Neural cell (in vitro differentiated cells): ENCODE results near the gene GADL1.

Experiments
- POLR2AphosphoS5 ChIP-seq: IDR thresholded peaks from 2 replicates; pipeline ENCODE4 v1.6.1; 2012
- TAF1 ChIP-seq: IDR thresholded peaks from 2 replicates; pipeline ENCODE4 v1.6.1; 2012; ENCODE audit warnings: low read depth
- TF ChIP-seq, protein P1 (sequence below): fragments of 450-650 bp; IDR thresholded peaks from 2 replicates; pipeline ENCODE4 v1.5.1; 2014; ENCODE audit warnings: antibody characterized with exemption, mild to moderate bottlenecking, moderate library complexity; ENCODE audit not compliant: poor library complexity, severe bottlenecking

DNA sequence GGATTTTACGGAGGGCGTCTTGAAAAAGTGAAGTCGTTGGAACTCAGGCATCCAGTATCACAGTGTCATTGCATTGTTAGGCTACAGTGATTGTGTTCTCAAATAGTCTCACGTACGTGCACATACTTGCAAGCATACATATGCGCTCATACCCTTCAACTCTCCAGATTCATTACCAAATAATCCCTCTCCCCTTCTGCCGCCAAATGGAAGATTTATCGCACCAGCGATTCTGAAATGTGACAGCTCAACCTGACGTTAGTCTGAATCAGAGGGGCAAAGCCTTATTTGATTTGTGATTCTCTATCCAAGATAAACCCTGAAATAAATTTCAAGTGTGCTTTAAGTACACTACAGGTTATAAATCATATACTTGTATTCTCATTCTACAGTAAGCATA is 119.4 kb downstream of the GADL1 start:
- TF ChIP-seq, protein P1, sequence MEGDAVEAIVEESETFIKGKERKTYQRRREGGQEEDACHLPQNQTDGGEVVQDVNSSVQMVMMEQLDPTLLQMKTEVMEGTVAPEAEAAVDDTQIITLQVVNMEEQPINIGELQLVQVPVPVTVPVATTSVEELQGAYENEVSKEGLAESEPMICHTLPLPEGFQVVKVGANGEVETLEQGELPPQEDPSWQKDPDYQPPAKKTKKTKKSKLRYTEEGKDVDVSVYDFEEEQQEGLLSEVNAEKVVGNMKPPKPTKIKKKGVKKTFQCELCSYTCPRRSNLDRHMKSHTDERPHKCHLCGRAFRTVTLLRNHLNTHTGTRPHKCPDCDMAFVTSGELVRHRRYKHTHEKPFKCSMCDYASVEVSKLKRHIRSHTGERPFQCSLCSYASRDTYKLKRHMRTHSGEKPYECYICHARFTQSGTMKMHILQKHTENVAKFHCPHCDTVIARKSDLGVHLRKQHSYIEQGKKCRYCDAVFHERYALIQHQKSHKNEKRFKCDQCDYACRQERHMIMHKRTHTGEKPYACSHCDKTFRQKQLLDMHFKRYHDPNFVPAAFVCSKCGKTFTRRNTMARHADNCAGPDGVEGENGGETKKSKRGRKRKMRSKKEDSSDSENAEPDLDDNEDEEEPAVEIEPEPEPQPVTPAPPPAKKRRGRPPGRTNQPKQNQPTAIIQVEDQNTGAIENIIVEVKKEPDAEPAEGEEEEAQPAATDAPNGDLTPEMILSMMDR: no peak
- TF ChIP-seq POLR2AphosphoS5 (no peak), TAF1 (no peak)
